T-helper 2 cell treated with Interferon-gamma antibody and Interleukin-4, amounts not matched to agents 5 μg/mL and 100 μg/mL, for 36 hours (primary cell): ENCODE measurements around the gene PATL2.

Source experiments
- DNase-seq: peaks from one replicate; pipeline ENCODE4 v3.0.0; 2021; ENCODE audit warnings: low spot score
- H3K27ac Mint-ChIP-seq: one replicate; pipeline ENCODE4 v1.8.0; 2021; ENCODE audit warnings: mild to moderate bottlenecking, mixed read lengths
- H3K27me3 Mint-ChIP-seq: one replicate; pipeline ENCODE4 v1.8.0; 2021; ENCODE audit warnings: low read depth, mixed read lengths
- H3K36me3 Mint-ChIP-seq: one replicate; pipeline ENCODE4 v1.8.0; 2021; ENCODE audit warnings: low read depth, mixed read lengths
- H3K4me1 Mint-ChIP-seq: one replicate; pipeline ENCODE4 v1.8.0; 2021; ENCODE audit warnings: low read depth, mixed read lengths
- H3K4me3 Mint-ChIP-seq: one replicate; pipeline ENCODE4 v1.8.0; 2022; ENCODE audit warnings: mild to moderate bottlenecking, moderate library complexity, mixed read lengths
- H3K9me3 Mint-ChIP-seq: one replicate; pipeline ENCODE4 v1.8.0; 2021; ENCODE audit warnings: mixed read lengths

The PATL2 gene

DNA sequence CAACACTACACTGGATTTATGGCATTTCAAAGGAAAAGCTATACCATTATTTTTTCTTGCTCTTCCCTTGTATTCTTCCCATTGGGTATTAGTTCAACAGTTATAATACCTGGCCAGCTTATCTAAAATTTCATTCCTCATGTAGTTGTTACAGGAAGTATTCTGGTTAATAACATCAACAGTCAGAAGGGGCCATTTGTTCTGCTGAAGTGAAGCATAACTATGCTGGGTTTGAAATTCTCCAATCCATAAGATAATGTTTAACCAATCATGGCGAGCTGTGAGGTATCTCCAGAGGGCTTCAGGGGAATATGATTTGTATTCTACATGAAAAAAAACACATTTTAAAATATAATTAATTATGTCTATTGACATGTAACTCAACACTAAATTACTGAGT, 91.0 kb downstream of the PATL2 start:
- Mint-ChIP-seq H3K9me3 (no peaks in the 10 kb centered on the region), H3K27me3 (no peaks in the 10 kb centered on the region), H3K4me1 (no peaks in the 10 kb centered on the region), H3K4me3 (no peak overlapping the region), H3K27ac (no peak overlapping the region), H3K36me3 (peaks cover 62% of the 10 kb centered on the region)
- no peak for DNase-seq

DNA sequence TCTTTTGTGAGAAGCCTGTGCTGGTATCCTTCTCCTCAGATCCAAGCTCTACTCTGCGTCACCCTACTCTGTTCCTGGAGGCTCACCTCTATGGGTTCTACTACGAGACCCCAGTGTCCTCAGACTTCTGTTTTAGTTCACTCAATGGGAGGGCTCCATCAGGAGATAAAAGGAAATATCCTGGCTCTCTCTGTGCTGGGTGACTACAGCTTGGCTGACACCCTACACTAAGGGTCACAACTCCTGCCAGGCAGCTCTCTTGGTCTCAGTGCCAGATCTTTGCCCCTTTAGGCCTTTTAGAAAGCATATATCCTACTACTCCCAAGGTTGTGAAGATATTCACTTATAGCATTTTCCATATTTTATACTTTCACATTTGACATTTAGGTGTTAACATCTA, 94.1 kb downstream of the PATL2 start:
- H3K27me3 Mint-ChIP-seq, result no peaks in the 10 kb centered on the region
- peaks cover 66% of the 10 kb centered on the region for H3K36me3 Mint-ChIP-seq
- no peaks in the 10 kb centered on the region for H3K9me3 Mint-ChIP-seq
- no peak overlapping the region for H3K27ac Mint-ChIP-seq
- H3K4me3 Mint-ChIP-seq, result no peak overlapping the region
- DNase-seq, result no peak
- no peaks in the 10 kb centered on the region for H3K4me1 Mint-ChIP-seq
